ENCODE results near the gene ECE1.
"Not testable (repeated sequence)": the region's sequence is repeated elsewhere in the genome, so short reads cannot be mapped to it uniquely, and the experiment has no call there.

Gene ECE1

GRCh38 chr1:21247892-21248715 lies 42.2 kb downstream of the ECE1 start:
- DNase-seq = no peak

GRCh38 chr1:21246905-21247642 lies 43.2 kb downstream of the ECE1 start:
- DNase-seq = no peak

GRCh38 chr1:21245688-21246229 lies 44.5 kb downstream of the ECE1 start:
- no peak for DNase-seq

GRCh38 chr1:21244986-21245687 lies 45.1 kb downstream of the ECE1 start:
- no peak for DNase-seq

GRCh38 chr1:21244154-21244553 lies 46.1 kb downstream of the ECE1 start:
- no peak for DNase-seq

- DNase-seq = no peak
These were observed 47.4 kb downstream of the ECE1 start for GRCh38 chr1:21242846-21243245.

- DNase-seq = no peak
These were observed 48.3 kb downstream of the ECE1 start for GRCh38 chr1:21241771-21242581.

GRCh38 chr1:21240706-21241105 lies 49.6 kb downstream of the ECE1 start:
- DNase-seq = no peak

- DNase-seq = no peak
These were observed 51.0 kb downstream of the ECE1 start for GRCh38 chr1:21239221-21239620.

- no peak for DNase-seq
These were observed 52.0 kb downstream of the ECE1 start for GRCh38 chr1:21238141-21238800.

GRCh38 chr1:21237446-21238088 lies 52.7 kb downstream of the ECE1 start:
- DNase-seq = no peak

- no peak for DNase-seq
These were observed 54.1 kb downstream of the ECE1 start for GRCh38 chr1:21236178-21236577.

GRCh38 chr1:21234779-21235178 lies 55.5 kb downstream of the ECE1 start:
- no peak for DNase-seq

- no peak for DNase-seq
These were observed 56.8 kb downstream of the ECE1 start for GRCh38 chr1:21233490-21233889.

- DNase-seq = peak; percentile 31
These were observed 58.2 kb downstream of the ECE1 start for GRCh38 chr1:21232044-21232443.

GRCh38 chr1:21229246-21230000 lies 60.8 kb downstream of the ECE1 start:
- DNase-seq = no peak

- DNase-seq = not testable (repeated sequence)
These were observed 62.0 kb downstream of the ECE1 start for GRCh38 chr1:21228224-21228623.

GRCh38 chr1:21225065-21225464 lies 65.2 kb downstream of the ECE1 start:
- DNase-seq = no peak

- no peak for DNase-seq
These were observed 69.4 kb downstream of the ECE1 start for GRCh38 chr1:21220815-21221214.

- no peak for DNase-seq
These were observed 70.6 kb downstream of the ECE1 start for GRCh38 chr1:21219674-21220073.

Measured in central memory CD4-positive, alpha-beta T cell (primary cell).